ENCODE data around the gene C7orf33. TPM values are rescaled to one million over a fixed set of nuclear protein-coding genes. Genes with fewer than 3 reads are reported as not detected.

C7orf33 gene
- total and polyA plus RNA-seq, 2 of the 8 experiments (the other 6 are each of a cell fraction or from before 2014, with no cell fraction given): not detected

GRCh38 chr7:148664324-148664723 is 73.8 kb downstream of the C7orf33 start:
- Histone ChIP-seq H4K91ac (replicated peaks; ENCODE audit: insufficient read length, low read length) (no peak overlapping the region), H3K27me3 (replicated peaks in 1 of 4; ENCODE audit: control insufficient read depth in 3 of 4, extremely low read depth in 1 of 4, insufficient read depth in 3 of 4, low read length in 3 of 4) (no peaks in the 10 kb centered on the region), H2BK12ac (ENCODE audit: low read depth, low read length) (no peak overlapping the region), H4K20me1 (replicated peaks in 1 of 2; ENCODE audit: control insufficient read depth in 1 of 2, insufficient read depth in 2 of 2, low read length in 2 of 2) (no peaks in the 10 kb centered on the region), H3K79me1 (ENCODE audit: low read depth, low read length) (no peaks in the 10 kb centered on the region), H3K4ac (replicated peaks; ENCODE audit: insufficient read length, low read depth, low read length) (no peak overlapping the region), H2BK20ac (ENCODE audit: low read length) (no peak overlapping the region), H2AFZ (ENCODE audit: low read length) (peak overlapping the region; percentile 86), H3K18ac (ENCODE audit: extremely low read depth, low read length) (no peak overlapping the region; the same call in 1 of the 2 replicates), H3K27ac (ENCODE audit: low read depth, low read length) (no peak overlapping the region), H3K4me1 (replicated peaks in 1 of 4; ENCODE audit: control insufficient read depth in 3 of 4, insufficient read depth in 4 of 4, low read length in 3 of 4) (no peaks in the 10 kb centered on the region), H2AK5ac (ENCODE audit: low read depth, low read length) (no peak overlapping the region), H2BK120ac (replicated peaks; ENCODE audit: low read depth, low read length) (no peak overlapping the region), H4K8ac (ENCODE audit: extremely low read depth, insufficient read depth, low read length) (no peak overlapping the region), H3K79me2 (ENCODE audit: control insufficient read depth in 1 of 2, insufficient read depth in 2 of 2, low read length in 2 of 2) (no peaks in the 10 kb centered on the region), H4K5ac (ENCODE audit: insufficient read length, low read depth, low read length) (no peak overlapping the region), H3K56ac (replicated peaks; ENCODE audit: insufficient read length, low read depth, low read length) (no peak overlapping the region), H3K14ac (ENCODE audit: insufficient read length) (no peak overlapping the region), H3K23me2 (ENCODE audit: low read depth, low read length) (no peaks in the 10 kb centered on the region; the same call in 1 of the 2 replicates), H3K9ac (replicated peaks in 1 of 4; ENCODE audit: extremely low read depth in 1 of 4, low read depth in 3 of 4, low read length in 3 of 4) (no peak overlapping the region), H2BK5ac (ENCODE audit: low read depth, low read length) (no peak overlapping the region), H2BK15ac (ENCODE audit: low read length) (no peak overlapping the region), H3K4me2 (ENCODE audit: insufficient read depth in 1 of 2, low read depth in 2 of 2, low read length in 2 of 2) (no peak overlapping the region), H3K4me3 (ENCODE audit: extremely low read depth in 1 of 4, insufficient read depth in 2 of 4, low read depth in 3 of 4, low read length in 4 of 4) (no peak overlapping the region), H3K36me3 (ENCODE audit: control insufficient read depth in 2 of 4, insufficient read depth in 4 of 4, low read length in 3 of 4) (no peaks in the 10 kb centered on the region), H3K9me3 (ENCODE audit: insufficient read depth in 2 of 2, low read depth in 1 of 2, low read length in 1 of 2) (no peaks in the 10 kb centered on the region), H3K23ac (ENCODE audit: insufficient read length) (no peak overlapping the region)
- ChIA-PET CTCF (ENCODE audit: partially characterized antibody) (no interaction called here), POLR2A (ENCODE audit: partially characterized antibody) (no interaction called here)
- WGBS, 2 experiments (ENCODE audit: extremely low coverage in 1 of 2, insufficient coverage in 1 of 2, insufficient read length in 1 of 2, insufficient replicate concordance in 2 of 2, low coverage in 1 of 2, low lambda C conversion rate in 2 of 2, missing lambda C conversion rate in 1 of 2): 85% methylated on average over 6 of the region's 6 CpGs; no CpG with 5 or more reads in 1 of the 2 experiments
- FAIRE-seq: no peak
- no peak for DNase-seq (ENCODE audit: low read depth in 1 of 2, low spot score in 2 of 2)
- TF ChIP-seq RXRA (IDR thresholded peaks at IDR 0.05; ENCODE audit: insufficient read depth, low read depth, low read length) (no peak), KDM4A (IDR thresholded peaks at IDR 0.05; ENCODE audit: low read depth, low read length, severe bottlenecking) (no peak), ZNF274 (IDR thresholded peaks at IDR 0.05; ENCODE audit: borderline replicate concordance, extremely low read depth, low read length) (no peak), CREB1 (IDR thresholded peaks at IDR 0.05) (no peak), TAF7 (optimal IDR thresholded peaks at IDR 0.05; ENCODE audit: borderline replicate concordance, low read depth, low read length) (no peak), TCF12 (IDR thresholded peaks at IDR 0.05; ENCODE audit: low read depth, low read length) (no peak), SIRT6 (IDR thresholded peaks at IDR 0.05; ENCODE audit: low read length) (no peak), JUN (IDR thresholded peaks at IDR 0.05; ENCODE audit: low read depth, low read length) (no peak), RBBP5 (IDR thresholded peaks at IDR 0.05; ENCODE audit: borderline replicate concordance, low read depth, low read length) (no peak), HDAC6 (IDR thresholded peaks at IDR 0.05; ENCODE audit: low read depth, low read length) (no peak), NANOG (IDR thresholded peaks at IDR 0.05; ENCODE audit: insufficient read depth, low read depth, low read length, poor library complexity, severe bottlenecking) (no peak), SAP30 (IDR thresholded peaks at IDR 0.05; ENCODE audit: insufficient read depth, insufficient replicate concordance, low read length) (no peak), FOSL1 (IDR thresholded peaks at IDR 0.05; ENCODE audit: insufficient read depth, low read depth, low read length) (no peak), SUZ12 (IDR thresholded peaks at IDR 0.05; ENCODE audit: low read length) (no peak), TEAD4 (IDR thresholded peaks at IDR 0.05; ENCODE audit: low read depth, low read length) (no peak), POLR2AphosphoS5 (IDR thresholded peaks at IDR 0.05; ENCODE audit: low read depth, low read length) (no peak)

Measured in H1 (cell line).